Keratinocyte (primary cell): ENCODE measurements around the gene ZNF570. TPM values are rescaled to one million over a fixed set of nuclear protein-coding genes. Genes with fewer than 3 reads are reported as not detected.

Experiments used
- DNase-seq: peaks from one replicate; pipeline ENCODE4 v3.0.0-alpha.2; 2011; ENCODE audit warnings: low read depth, missing footprints, low spot score
- FAIRE-seq: peaks from 2 replicates; lab custom pipeline; 2011; peaks lifted over from hg19 to GRCh38; lab: Jason Lieb, UNC
- H2AFZ ChIP-seq: 2 replicates; pipeline ENCODE4 v1.6.0; 2012; ENCODE audit warnings: low read length, control low read depth, inconsistent platforms; ENCODE audit not compliant: control insufficient read depth
- H3K27ac ChIP-seq: 2 replicates; pipeline ENCODE4 v1.5.1; 2011; ENCODE audit warnings: low read length; ENCODE audit not compliant: control insufficient read depth, insufficient read depth
- H3K27me3 ChIP-seq: 3 replicates; pipeline ENCODE4 v1.6.0; 2011; ENCODE audit warnings: low read length; ENCODE audit not compliant: control insufficient read depth, insufficient read depth; ENCODE audit errors: extremely low read depth
- H3K36me3 ChIP-seq, 2 experiments: 2 replicates in 1 of 2; 3 replicates in 1 of 2; pipeline ENCODE4 v1.5.1; 2011; ENCODE audit warnings: low read length in 2 of 2, mild to moderate bottlenecking in 1 of 2; ENCODE audit not compliant: control insufficient read depth in 2 of 2, insufficient read depth in 2 of 2; ENCODE audit errors: extremely low read depth in 1 of 2
- H3K4me1 ChIP-seq: 3 replicates; pipeline ENCODE4 v1.5.1; 2011; ENCODE audit warnings: low read length; ENCODE audit not compliant: control insufficient read depth, insufficient read depth; ENCODE audit errors: extremely low read depth
- H3K4me2 ChIP-seq: 3 replicates; pipeline ENCODE4 v1.6.0; 2011; ENCODE audit warnings: low read depth, low read length; ENCODE audit not compliant: control insufficient read depth, insufficient read depth; ENCODE audit errors: extremely low read depth
- H3K4me3 ChIP-seq, 3 experiments: fragments of 200-600 bp in 1 of 3; sonication (generic) in 1 of 3; 2 replicates in 2 of 3; 3 replicates in 1 of 3; pipeline ENCODE4 v1.5.1; 2011 to 2016; ENCODE audit warnings: low read length in 3 of 3, mild to moderate bottlenecking in 3 of 3, control low read depth in 2 of 3, inconsistent platforms in 1 of 3, low read depth in 1 of 3, mixed read lengths in 1 of 3, mixed run types in 1 of 3, moderate library complexity in 1 of 3; ENCODE audit not compliant: control insufficient read depth in 2 of 3, insufficient read depth in 2 of 3; ENCODE audit errors: extremely low read depth in 1 of 3
- H3K79me2 ChIP-seq: 2 replicates; pipeline ENCODE4 v1.6.0; 2012; ENCODE audit warnings: low read length; ENCODE audit not compliant: control insufficient read depth, insufficient read depth
- H3K9ac ChIP-seq: 3 replicates; pipeline ENCODE4 v1.6.0; 2011; ENCODE audit warnings: low read length; ENCODE audit not compliant: control insufficient read depth, insufficient read depth; ENCODE audit errors: extremely low read depth
- H3K9me1 ChIP-seq: 3 replicates; pipeline ENCODE4 v1.6.0; 2011; ENCODE audit warnings: low read length; ENCODE audit not compliant: control insufficient read depth, insufficient read depth; ENCODE audit errors: extremely low read depth
- H3K9me3 ChIP-seq: 2 replicates; pipeline ENCODE4 v1.5.1; 2012; ENCODE audit warnings: low read depth, low read length; ENCODE audit not compliant: control insufficient read depth
- H4K20me1 ChIP-seq: 3 replicates; pipeline ENCODE4 v1.6.0; 2011; ENCODE audit warnings: low read length; ENCODE audit not compliant: control insufficient read depth, insufficient read depth; ENCODE audit errors: extremely low read depth
- CTCF ChIP-seq, 3 experiments: IDR thresholded peaks in 1 of 3; conservative IDR thresholded peaks in 1 of 3; optimal IDR thresholded peaks in 1 of 3; 2 replicates in 2 of 3; 3 replicates in 1 of 3; pipeline versions ENCODE3 to v1.5.1; 2011; ENCODE audit warnings: low read length in 3 of 3, mild to moderate bottlenecking in 3 of 3, moderate library complexity in 2 of 3, control low read depth in 1 of 3, inconsistent platforms in 1 of 3; ENCODE audit not compliant: insufficient read depth in 2 of 3; ENCODE audit errors: extremely low read depth in 1 of 3
- EZH2 ChIP-seq: IDR thresholded peaks from one replicate; pipeline ENCODE4 v1.6.1; 2012; ENCODE audit warnings: inconsistent platforms, mild to moderate bottlenecking, low read length, moderate library complexity
- dilution Hi-C: fragments of 300-500 bp; cut with MboI; formaldehyde crosslinking; loops from one replicate; pipeline ENCODE4 v1.7.0; 2020; ENCODE audit warnings: low sequenced_read_pairs; ENCODE audit not compliant: extremely low pct_ligation_motif_present
- polyA plus RNA-seq, 5 experiments: library from polyadenylated mRNA; depleted of rRNA in 3 of 5; stranded (reverse) in 3 of 5; stranded (forward) in 1 of 5; unstranded in 1 of 5; fragments of >200 nt; gene quantifications; 1 replicate in 1 of 5; 2 replicates in 3 of 5; 3 replicates in 1 of 5; pipeline versions ENCODE4 v1.2.1 to v1.2.3, GENCODE V29; 2011 to 2012; ENCODE audit warnings: missing spikeins in 2 of 5, low read depth in 1 of 5, low replicate concordance in 1 of 5

Gene ZNF570
- polyA plus RNA-seq, 1 donor (not counting 4 experiments of a cell fraction or from before 2014, with no cell fraction given) = 2.9 TPM

- Histone ChIP-seq H3K27me3 (no peaks in the 10 kb centered on the region), H3K9ac (peak within 1 kb of the TSS; percentile 95), H3K36me3 (no peaks in the 10 kb centered on the region), H3K4me3 (peak within 1 kb of the TSS; percentile 55 to 90 (median 73)), H2AFZ (peak within 1 kb of the TSS; percentile 99), H3K4me1 (peaks cover 5% of the 10 kb centered on the region), H3K4me2 (peak within 1 kb of the TSS; percentile 95), H3K9me1 (no peaks in the 10 kb centered on the region), H3K79me2 (peaks cover 13% of the 10 kb centered on the region), H3K27ac (peak within 1 kb of the TSS; percentile 97), H4K20me1 (no peaks in the 10 kb centered on the region), H3K9me3 (no peaks in the 10 kb centered on the region)
- dilution Hi-C loops = no loop called here
- peak; percentile 93 for FAIRE-seq
- peak; percentile 61 for DNase-seq
- no peak for TF ChIP-seq EZH2
- TF ChIP-seq CTCF (optimal IDR thresholded peaks at IDR 0.05 in 1 of 3, IDR thresholded peaks at IDR 0.05 in 1 of 3, conservative IDR thresholded peaks at IDR 0.05 in 1 of 3; ENCODE audit: extremely low read depth in 1 of 3, insufficient read depth in 2 of 3, low read length in 3 of 3) = no peak
These were observed 37.4 kb downstream of the ZNF570 start, which contains the start of gene ZNF793 for GRCh38 chr19:37506387-37507166. Gene ZNF793 (plus strand): TSS chr19:37506939. CDS start chr19:37523440, 16,501 bp downstream.

- TF ChIP-seq CTCF (optimal IDR thresholded peaks at IDR 0.05 in 1 of 3, IDR thresholded peaks at IDR 0.05 in 1 of 3, conservative IDR thresholded peaks at IDR 0.05 in 1 of 3; ENCODE audit: extremely low read depth in 1 of 3, insufficient read depth in 2 of 3, low read length in 3 of 3) = no peak
- no peak for TF ChIP-seq EZH2
- peak overlapping the region; percentile 99 for H2AFZ ChIP-seq
- no peaks in the 10 kb centered on the region for H3K27me3 ChIP-seq
- H4K20me1 ChIP-seq = no peaks in the 10 kb centered on the region
- H3K9me1 ChIP-seq = no peaks in the 10 kb centered on the region
- peaks cover 5% of the 10 kb centered on the region for H3K4me1 ChIP-seq
- H3K4me3 ChIP-seq = peak overlapping the region; percentile 55 to 90 (median 73)
- FAIRE-seq (no peak), DNase-seq (no peak)
- H3K9me3 ChIP-seq = no peaks in the 10 kb centered on the region
- peak overlapping the region; percentile 95 for H3K4me2 ChIP-seq
- H3K9ac ChIP-seq = peak overlapping the region; percentile 95
- H3K27ac ChIP-seq = peak overlapping the region; percentile 97
- dilution Hi-C loops = no loop called here
- peaks cover 13% of the 10 kb centered on the region for H3K79me2 ChIP-seq
- peaks cover 2 to 3% of the 10 kb centered on the region in 2 experiments for H3K36me3 ChIP-seq
These were observed 38.0 kb downstream of the ZNF570 start for GRCh38 chr19:37507167-37507464.
